ENCODE data around the gene EMID1. TPM values are rescaled to one million over a fixed set of nuclear protein-coding genes. Genes with fewer than 3 reads are reported as not detected.
"Not testable (repeated sequence)": the region's sequence is repeated elsewhere in the genome, so short reads cannot be mapped to it uniquely, and the experiment has no call there.

EMID1 gene
- total RNA-seq, 1 experiment from 2014 or later = not detected

- no peak for DNase-seq (ENCODE audit: low read depth)
Observed at GRCh38 chr22:29230972-29231875, 25.5 kb downstream of the EMID1 start.

- peak; percentile 11 for DNase-seq (ENCODE audit: low read depth)
Observed at GRCh38 chr22:29231971-29232959, 26.6 kb downstream of the EMID1 start.

GRCh38 chr22:29233277-29233877 is 27.7 kb downstream of the EMID1 start:
- no peak for DNase-seq (ENCODE audit: low read depth)

GRCh38 chr22:29240481-29240880 is 34.8 kb downstream of the EMID1 start:
- DNase-seq (ENCODE audit: low read depth) = not testable (repeated sequence)

- no peak for DNase-seq (ENCODE audit: low read depth)
Observed at GRCh38 chr22:29243874-29244446, 38.3 kb downstream of the EMID1 start.

- DNase-seq (ENCODE audit: low read depth) = no peak
Observed at GRCh38 chr22:29244785-29245625, 39.3 kb downstream of the EMID1 start.

GRCh38 chr22:29245626-29246385 is 40.1 kb downstream of the EMID1 start:
- DNase-seq (ENCODE audit: low read depth) = peak; percentile 42

GRCh38 chr22:29247891-29248290 is 42.2 kb downstream of the EMID1 start:
- DNase-seq (ENCODE audit: low read depth) = not testable (repeated sequence)

- no peak for DNase-seq (ENCODE audit: low read depth)
Observed at GRCh38 chr22:29251265-29251664, 45.6 kb downstream of the EMID1 start.

- DNase-seq (ENCODE audit: low read depth) = no peak
Observed at GRCh38 chr22:29251981-29252911, 46.5 kb downstream of the EMID1 start.

- DNase-seq (ENCODE audit: low read depth) = no peak
Observed at GRCh38 chr22:29253561-29254285, 48.0 kb downstream of the EMID1 start.

- DNase-seq (ENCODE audit: low read depth) = no peak
Observed at GRCh38 chr22:29254286-29254660, 48.6 kb downstream of the EMID1 start.

- DNase-seq (ENCODE audit: low read depth) = no peak
Observed at GRCh38 chr22:29255064-29255621, 49.4 kb downstream of the EMID1 start.

GRCh38 chr22:29256606-29257325 is 51.1 kb downstream of the EMID1 start:
- no peak for DNase-seq (ENCODE audit: low read depth)

GRCh38 chr22:29257751-29258181 is 52.1 kb downstream of the EMID1 start:
- no peak for DNase-seq (ENCODE audit: low read depth)

- DNase-seq (ENCODE audit: low read depth) = no peak
Observed at GRCh38 chr22:29258407-29259252, 52.9 kb downstream of the EMID1 start.
